A673 (cell line): Measurements from ENCODE around the gene ZNF446. TPM values are rescaled to one million over a fixed set of nuclear protein-coding genes. Genes with fewer than 3 reads are reported as not detected.
"Not testable (repeated sequence)": the region's sequence is repeated elsewhere in the genome, so short reads cannot be mapped to it uniquely, and the experiment has no call there.

Source experiments
- BruUV-seq: library from RNA; stranded (reverse); fragments of 400-500 nt; replicated peaks from 2 replicates; lab custom pipeline; 2021; lab: Mats Ljungman, UMichigan
- CTCF ChIA-PET: fragments of 300-600 bp; sonication (Branson Sonifier 250); formaldehyde crosslinking; loops from one replicate; lab custom pipeline; 2022; ENCODE audit warnings: antibody characterized with exemption; lab: Charles Lee
- POLR2A ChIA-PET: fragments of 300-600 bp; sonication (Branson Sonifier 250); formaldehyde crosslinking; loops from one replicate; lab custom pipeline; 2022; ENCODE audit warnings: antibody characterized with exemption; ENCODE audit not compliant: low non-redundant PET; lab: Charles Lee
- DNase-seq: peaks from one replicate; pipeline ENCODE4 v3.0.0-alpha.2; 2015; ENCODE audit warnings: low spot score
- H3K27ac ChIP-seq: fragments of 200-600 bp; sonication (generic); 2 replicates; pipeline ENCODE4 v1.5.1; 2016; ENCODE audit warnings: mixed run types, low read depth, mild to moderate bottlenecking, mixed read lengths, antibody characterized with exemption, low read length; ENCODE audit not compliant: poor library complexity, severe bottlenecking
- H3K27me3 ChIP-seq: fragments of 200-600 bp; sonication (generic); replicated peaks from 2 replicates; pipeline ENCODE4 v1.6.1; 2017; ENCODE audit warnings: mixed run types, low read depth, mild to moderate bottlenecking, mixed read lengths, antibody characterized with exemption, low read length; ENCODE audit not compliant: insufficient read depth, poor library complexity
- H3K36me3 ChIP-seq: fragments of 200-600 bp; sonication (generic); 2 replicates; pipeline ENCODE4 v1.6.1; 2016; ENCODE audit warnings: mixed run types, mild to moderate bottlenecking, mixed read lengths, antibody characterized with exemption, low read length; ENCODE audit not compliant: insufficient read depth, poor library complexity, severe bottlenecking
- H3K4me1 ChIP-seq: fragments of 200-600 bp; sonication (generic); 2 replicates; pipeline ENCODE4 v1.6.1; 2017; ENCODE audit warnings: mixed run types, mild to moderate bottlenecking, mixed read lengths, antibody characterized with exemption, low read length; ENCODE audit not compliant: insufficient read depth, poor library complexity, severe bottlenecking
- H3K4me3 ChIP-seq: fragments of 200-600 bp; sonication (generic); 2 replicates; pipeline ENCODE4 v1.5.1; 2016; ENCODE audit warnings: low read depth, mixed run types, mild to moderate bottlenecking, mixed read lengths, low read length; ENCODE audit not compliant: poor library complexity, severe bottlenecking
- H3K9me3 ChIP-seq: fragments of 200-600 bp; sonication (generic); 2 replicates; pipeline ENCODE4 v1.6.1; 2016; ENCODE audit warnings: mixed run types, low read depth, mild to moderate bottlenecking, mixed read lengths, antibody characterized with exemption, low read length; ENCODE audit not compliant: poor library complexity, severe bottlenecking
- EZH2 ChIP-seq: fragments of 200-600 bp; sonication (generic); IDR thresholded peaks from 2 replicates; pipeline ENCODE4 v1.6.1; 2017; ENCODE audit warnings: borderline replicate concordance, low read depth, mild to moderate bottlenecking, mixed read lengths, antibody characterized with exemption, low read length; ENCODE audit not compliant: poor library complexity, severe bottlenecking
- intact Hi-C: fragments of 100-400 bp; cut with micrococcal nuclease; formaldehyde crosslinking; loops from one replicate; pipeline ENCODE4 v1.10.0; 2022; ENCODE audit not compliant: unreplicated experiment
- total RNA-seq: library from RNA; stranded (reverse); gene quantifications from 2 replicates; pipeline ENCODE4 v1.2.3, GENCODE V29; 2021
- TF ChIP-seq, protein P1 (sequence below): fragments of 300-800, 200-600 bp; sonication (generic); conservative IDR thresholded peaks from 2 replicates; pipeline ENCODE4 v1.5.1; 2017; ENCODE audit warnings: low read depth, mild to moderate bottlenecking, antibody characterized with exemption, low read length, moderate library complexity, mixed read lengths

The ZNF446 gene
- total RNA-seq, 1 experiment from 2014 or later: 7.7 TPM

- no peak for TF ChIP-seq EZH2
- TF ChIP-seq, protein P1, sequence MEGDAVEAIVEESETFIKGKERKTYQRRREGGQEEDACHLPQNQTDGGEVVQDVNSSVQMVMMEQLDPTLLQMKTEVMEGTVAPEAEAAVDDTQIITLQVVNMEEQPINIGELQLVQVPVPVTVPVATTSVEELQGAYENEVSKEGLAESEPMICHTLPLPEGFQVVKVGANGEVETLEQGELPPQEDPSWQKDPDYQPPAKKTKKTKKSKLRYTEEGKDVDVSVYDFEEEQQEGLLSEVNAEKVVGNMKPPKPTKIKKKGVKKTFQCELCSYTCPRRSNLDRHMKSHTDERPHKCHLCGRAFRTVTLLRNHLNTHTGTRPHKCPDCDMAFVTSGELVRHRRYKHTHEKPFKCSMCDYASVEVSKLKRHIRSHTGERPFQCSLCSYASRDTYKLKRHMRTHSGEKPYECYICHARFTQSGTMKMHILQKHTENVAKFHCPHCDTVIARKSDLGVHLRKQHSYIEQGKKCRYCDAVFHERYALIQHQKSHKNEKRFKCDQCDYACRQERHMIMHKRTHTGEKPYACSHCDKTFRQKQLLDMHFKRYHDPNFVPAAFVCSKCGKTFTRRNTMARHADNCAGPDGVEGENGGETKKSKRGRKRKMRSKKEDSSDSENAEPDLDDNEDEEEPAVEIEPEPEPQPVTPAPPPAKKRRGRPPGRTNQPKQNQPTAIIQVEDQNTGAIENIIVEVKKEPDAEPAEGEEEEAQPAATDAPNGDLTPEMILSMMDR: no peak
- CTCF ChIA-PET: no interaction called here
- POLR2A ChIA-PET: no interaction called here
Observed at GRCh38 chr19:58498316-58499020, 22.3 kb downstream of the ZNF446 start.

GRCh38 chr19:58499021-58499927 lies 23.1 kb downstream of the ZNF446 start:
- no TSS peak for BruUV-seq

More at GRCh38 chr19:58498316-58499020, 22.3 kb downstream of the ZNF446 start:
- intact Hi-C loops: no loop called here
- Histone ChIP-seq H3K4me3 (peak overlapping the region; percentile 71), H3K4me1 (peaks cover 5% of the 10 kb centered on the region), H3K9me3 (no peaks in the 10 kb centered on the region), H3K27me3 (no peaks in the 10 kb centered on the region), H3K27ac (peak overlapping the region; percentile 53), H3K36me3 (no peaks in the 10 kb centered on the region)
- BruUV-seq: TSS peak; percentile 75
- no peak for DNase-seq

GRCh38 chr19:58500242-58500641 lies 24.1 kb downstream of the ZNF446 start:
- intact Hi-C loops: no loop called here
- Histone ChIP-seq H3K27me3 (no peaks in the 10 kb centered on the region), H3K4me3 (peak overlapping the region; percentile 71), H3K36me3 (no peaks in the 10 kb centered on the region), H3K4me1 (peaks cover 5% of the 10 kb centered on the region), H3K9me3 (no peaks in the 10 kb centered on the region), H3K27ac (no peak overlapping the region)
- CTCF ChIA-PET: interaction anchor here (1.6 kb wide), 1 partner anchor 14 kb away, joined by 6 read pairs; no protein-coding TSS in a partner anchor
- DNase-seq: no peak
- no TSS peak for BruUV-seq
- TF ChIP-seq, protein P1: no peak
- no peak for TF ChIP-seq EZH2
- POLR2A ChIA-PET: no interaction called here

More at GRCh38 chr19:58499021-58499927, 23.1 kb downstream of the ZNF446 start:
- POLR2A ChIA-PET: no interaction called here
- H3K9me3 ChIP-seq: no peaks in the 10 kb centered on the region
- peak overlapping the region; percentile 89 for H3K27ac ChIP-seq
- H3K4me3 ChIP-seq: peak overlapping the region; percentile 71
- no peaks in the 10 kb centered on the region for H3K27me3 ChIP-seq
- TF ChIP-seq EZH2: no peak
- TF ChIP-seq, protein P1: peak; percentile 43; the same call in 1 of the 2 replicates
- DNase-seq: peak; percentile 100
- intact Hi-C loops: no loop called here
- H3K36me3 ChIP-seq: no peaks in the 10 kb centered on the region
- CTCF ChIA-PET: interaction anchor here (1.6 kb wide), 1 partner anchor 15 kb away, joined by 6 read pairs; no protein-coding TSS in a partner anchor
- H3K4me1 ChIP-seq: peaks cover 5% of the 10 kb centered on the region

DNA sequence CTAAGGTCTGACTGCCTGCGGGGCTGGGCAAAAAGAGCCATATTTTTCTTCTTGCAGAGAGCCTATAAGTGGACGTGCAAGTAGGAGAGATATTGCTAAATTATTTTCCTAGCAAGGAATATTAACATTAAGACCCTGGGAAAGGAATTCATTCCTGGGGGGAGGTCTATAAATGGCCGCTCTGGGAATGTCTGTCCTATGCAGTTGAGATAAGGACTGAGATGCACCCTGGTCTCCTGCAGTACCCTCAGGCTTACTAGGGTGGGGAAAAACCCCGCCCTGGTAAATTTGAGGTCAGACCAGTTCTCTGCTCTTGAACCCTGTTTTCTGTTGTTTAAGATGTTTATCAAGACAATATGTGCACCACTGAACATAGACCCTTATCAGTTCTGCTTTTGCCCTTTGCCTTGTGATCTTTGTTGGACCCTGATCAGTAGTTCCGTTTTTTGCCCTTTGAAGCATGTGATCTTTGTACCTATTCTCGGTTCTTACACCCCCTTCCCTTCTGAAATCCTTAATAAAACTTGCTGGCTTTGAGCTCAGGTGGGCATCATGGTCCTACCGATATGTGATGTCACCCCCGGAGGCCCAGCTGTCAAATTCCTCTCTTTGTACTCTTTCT lies 31.6 kb downstream of the ZNF446 start:
- intact Hi-C loops, H3K36me3 ChIP-seq, H3K4me3 ChIP-seq, CTCF ChIA-PET, H3K4me1 ChIP-seq, BruUV-seq, H3K9me3 ChIP-seq, POLR2A ChIA-PET, H3K27ac ChIP-seq, H3K27me3 ChIP-seq, DNase-seq: not testable (repeated sequence)
